Measurements from ENCODE around the gene APOA5. TPM values are rescaled to one million over a fixed set of nuclear protein-coding genes. Genes with fewer than 3 reads are reported as not detected.

APOA5 gene
- total and polyA plus RNA-seq, 2 of the 13 experiments (the other 11 are each of a cell fraction or from before 2014, with no cell fraction given): 44.0 to 49.1 TPM

- TF ChIP-seq MTF2 (CRISPR knock-in tag; IDR thresholded peaks at IDR 0.05; ENCODE audit: borderline replicate concordance): no peak
- no peak for TF ChIP-seq HOMEZ (CRISPR knock-in tag; IDR thresholded peaks at IDR 0.05; ENCODE audit: low read depth)
- no peak for TF ChIP-seq RFXAP (CRISPR knock-in tag; IDR thresholded peaks at IDR 0.05; ENCODE audit: borderline replicate concordance)
- TF ChIP-seq ZIK1 (CRISPR knock-in tag; IDR thresholded peaks at IDR 0.05; ENCODE audit: borderline replicate concordance, low read depth): no peak
- TF ChIP-seq RCOR2 (CRISPR knock-in tag; IDR thresholded peaks at IDR 0.05): 0 out of 2 replicates have a peak, but pooled peaks have one; percentile 16
- no peak for TF ChIP-seq PCBP1 (IDR thresholded peaks at IDR 0.05; ENCODE audit: borderline replicate concordance, low read depth, low read length)
- TF ChIP-seq EED (CRISPR knock-in tag; IDR thresholded peaks at IDR 0.05): no peak
- TF ChIP-seq ZBTB43 (CRISPR knock-in tag; conservative IDR thresholded peaks at IDR 0.05): no peak; the same call in 1 of the 2 replicates
- 0 out of 2 replicates have a peak, but pooled peaks have one; percentile 48 for TF ChIP-seq RBAK (CRISPR knock-in tag; IDR thresholded peaks at IDR 0.05)
- TF ChIP-seq ZNF431 (CRISPR knock-in tag; IDR thresholded peaks at IDR 0.05; ENCODE audit: borderline replicate concordance, low read depth): no peak
- TF ChIP-seq ZSCAN22 (CRISPR knock-in tag; IDR thresholded peaks at IDR 0.05): peak; percentile 72; the same call in 1 of the 2 replicates
- TF ChIP-seq ZNF18 (CRISPR knock-in tag; IDR thresholded peaks at IDR 0.05; ENCODE audit: insufficient replicate concordance): peak; percentile 88
- peak; percentile 84 for TF ChIP-seq TMF1 (CRISPR knock-in tag; IDR thresholded peaks at IDR 0.05; ENCODE audit: low read depth)
- peak; percentile 85 for TF ChIP-seq ZMYM3 (CRISPR knock-in tag; IDR thresholded peaks at IDR 0.05)
- no peak for TF ChIP-seq RNF219 (CRISPR knock-in tag; IDR thresholded peaks at IDR 0.05)
- no peak for TF ChIP-seq TCF7 (IDR thresholded peaks at IDR 0.05; ENCODE audit: low read depth)
- no peak for TF ChIP-seq ZNF138 (CRISPR knock-in tag; IDR thresholded peaks at IDR 0.05; ENCODE audit: low read depth)
- no peak for TF ChIP-seq ZNF841 (CRISPR knock-in tag; IDR thresholded peaks at IDR 0.05; ENCODE audit: borderline replicate concordance)
- peak; percentile 85; the same call in 1 of the 2 replicates for TF ChIP-seq HIVEP1 (CRISPR knock-in tag; IDR thresholded peaks at IDR 0.05)
- peak; percentile 98 for TF ChIP-seq POLR2AphosphoS5 (IDR thresholded peaks at IDR 0.05; ENCODE audit: low read depth, low read length)
- peak; percentile 66 for TF ChIP-seq ZNF563 (CRISPR knock-in tag; IDR thresholded peaks at IDR 0.05)
- TF ChIP-seq ZNF101 (CRISPR knock-in tag; IDR thresholded peaks at IDR 0.05; ENCODE audit: borderline replicate concordance, low read depth): peak; percentile 85; the same call in 1 of the 2 replicates
- TF ChIP-seq RFXANK (CRISPR knock-in tag; IDR thresholded peaks at IDR 0.05): no peak
Observed at GRCh38 chr11:116829525-116830183, 38.0 kb upstream of the APOA5 start, which contains the start of gene APOC3 (continued).

Measured in HepG2 (cell line).